ENCODE data around the gene ZNF564. TPM values are rescaled to one million over a fixed set of nuclear protein-coding genes. Genes with fewer than 3 reads are reported as not detected.

ZNF564 gene
- total RNA-seq (2013; cell fraction: nucleolus; rRNA removed), result 28.4 and 29.3 TPM in 2 replicates
- total RNA-seq (2014; rRNA removed) (4.1 and 4.7 TPM in 2 replicates), total RNA-seq (2014; rRNA removed; fragmentation: Illumina TruSeq; extraction: Trizol) (6.1 and 6.8 TPM in 2 replicates), total RNA-seq (2021) (5.4 and 7.4 TPM in 2 replicates), polyA plus RNA-seq (2011; rRNA removed) (5.6 and 9.6 TPM in 2 replicates), polyA plus RNA-seq (2014; fragmentation: Illumina TruSeq; extraction: Trizol) (4.5 and 6.2 TPM in 2 replicates), polyA plus RNA-seq (2014; fragmentation: Nextera tagmentation; extraction: Ambion mirVana) (1 to 10 TPM; 1.5 to 1.8 TPM), polyA plus RNA-seq (2014; rRNA removed) (2.3 and 5.2 TPM in 2 replicates), polyA plus RNA-seq (2016; fragmentation: Nextera tagmentation; extraction: Ambion mirVana) (1 to 10 TPM; 7.6 to 8.9 TPM), polyA minus RNA-seq (2011; rRNA and poly(A)+ RNA removed) (4.8 and 5.4 TPM in 2 replicates), Bru-seq, nascent RNA (percentile 90 among the genes with signal in this experiment), BruChase-seq, experiment 1, labeled RNA remaining after a 6-hour chase (percentile 87 among the genes with signal in this experiment), BruChase-seq, experiment 2, labeled RNA remaining after a 2-hour chase (percentile 72 among the genes with signal in this experiment)
- polyA plus RNA-seq (2011; ENCODE audit: low read depth), result 5.5 TPM
- 2.2 and 2.5 TPM in 2 replicates for polyA plus RNA-seq (2011; cell fraction: cytosol; rRNA removed)
- 5.9 and 6.8 TPM in 2 replicates for polyA plus RNA-seq (2011; cell fraction: nucleus; rRNA removed)
- 3.9 and 4.7 TPM in 2 replicates for polyA plus RNA-seq (2012)
- polyA minus RNA-seq (2011; cell fraction: cytosol; rRNA and poly(A)+ RNA removed), result 4.2 and 5.7 TPM in 2 replicates
- polyA minus RNA-seq (2011; cell fraction: nucleus; rRNA and poly(A)+ RNA removed), result 7.4 and 18.0 TPM in 2 replicates
- long read RNA-seq, experiment 1, partial matches to known transcripts, result 0 of 4 reads
- long read RNA-seq, experiment 1, other reads (novel, unspliced or antisense), result 0 of 4 reads
- long read RNA-seq, experiment 2, transcript ZNF564-201 (4 exons, 2,935 nt), result major isoform, 15 of 20 reads
- long read RNA-seq, experiment 2, partial matches to known transcripts, result 0 of 20 reads
- long read RNA-seq, experiment 2, other reads (novel, unspliced or antisense), result 3 of 20 reads

GRCh38 chr19:12551060-12551832 is at the start of gene ZNF564:
Gene ZNF564, minus strand, starts transcription at chr19:12551482. Its CDS starts 150 bp downstream, at chr19:12551332.
- peaks cover 24% of the 10 kb centered on the region for H3K79me2 ChIP-seq (ENCODE audit: control insufficient read depth, insufficient read depth, low read length)
- FAIRE-seq, result peak; percentile 98
- peaks cover 15% of the 10 kb centered on the region for H3K9me3 ChIP-seq (replicated peaks; ENCODE audit: control insufficient read depth, insufficient read depth, low read length)
- 2% methylated on average over 48 of the region's 49 CpGs for WGBS (ENCODE audit: insufficient coverage, insufficient replicate concordance, low lambda C conversion rate, missing lambda C conversion rate)
- DNase-seq (ENCODE audit: low read depth, low spot score), result peak; percentile 99
- H3K27ac ChIP-seq (ENCODE audit: control insufficient read depth, insufficient read depth), result peak within 1 kb of the TSS; percentile 80
- H3K4me3 ChIP-seq, result peak within 1 kb of the TSS; percentile 88
- peak within 1 kb of the TSS; percentile 53 for H3K4me2 ChIP-seq (ENCODE audit: control insufficient read depth, insufficient read depth)
- intact Hi-C loops (cut with micrococcal nuclease; ENCODE audit: unreplicated experiment) (loop anchor here (2.0 kb wide), 2 partner anchors 110 to 150 kb away; partner anchors contain the start of genes ZNF443 and ZNF799), in situ Hi-C loops (cut with MboI) (no loop called here)
- BruUV-seq (replicated peaks), result TSS peak; percentile 72
- H2AFZ ChIP-seq (ENCODE audit: control insufficient read depth, low read depth, low read length), result peak within 1 kb of the TSS; percentile 71
- H3K27me3 ChIP-seq (replicated peaks in 1 of 2; ENCODE audit: control insufficient read depth in 2 of 2, insufficient read depth in 2 of 2, low read length in 1 of 2), result no peaks in the 10 kb centered on the region
- POLR2A ChIA-PET, result interaction anchor here (0.6 to 1.2 kb wide), 4 partner anchors 13 to 216 kb away, joined by 3 to 9 read pairs (median 3); no protein-coding TSS in a partner anchor
- CTCF ChIA-PET, result interaction anchor here (0.8 to 1.6 kb wide), 5 partner anchors 9 to 628 kb away, joined by 3 to 5 read pairs (median 3); no protein-coding TSS in a partner anchor
- SMC1A ChIA-PET (ENCODE audit: uncharacterized antibody, unreplicated experiment), result interaction anchor here (0.6 to 1.2 kb wide), 3 partner anchors 9 to 380 kb away, joined by 3 to 4 read pairs (median 4); no protein-coding TSS in a partner anchor
- H3K4me1 ChIP-seq (ENCODE audit: control insufficient read depth, insufficient read depth, low read length), result peaks cover 6% of the 10 kb centered on the region; the same call in 1 of the 2 replicates
- peak; percentile 99 for ATAC-seq
- no peaks in the 10 kb centered on the region for H4K20me1 ChIP-seq (ENCODE audit: control insufficient read depth, insufficient read depth)
- peak within 1 kb of the TSS; percentile 78 for H3K9ac ChIP-seq (ENCODE audit: control insufficient read depth, insufficient read depth, low read length)
- peaks cover 0 to 4% of the 10 kb centered on the region in 2 experiments; a peak in 1 of 4 replicates for H3K36me3 ChIP-seq (ENCODE audit: control insufficient read depth in 2 of 2, insufficient read depth in 2 of 2, low read length in 1 of 2)
- RAD21 ChIA-PET (ENCODE audit: unreplicated experiment), result interaction anchor here (1.0 to 1.6 kb wide), 2 partner anchors 63 to 218 kb away, joined by 3 to 6 read pairs; partner anchors contain the start of gene ZNF563
- TF ChIP-seq STAT1 (conservative IDR thresholded peaks at IDR 0.05) (no peak), TARDBP (IDR thresholded peaks at IDR 0.05; ENCODE audit: borderline replicate concordance) (0 out of 2 replicates have a peak, but pooled peaks have one; percentile 70), ATF7 (IDR thresholded peaks at IDR 0.05; ENCODE audit: low read depth) (peak; percentile 22; the same call in 1 of the 2 replicates), PAX8 (IDR thresholded peaks at IDR 0.05) (no peak), ZNF384 (IDR thresholded peaks at IDR 0.05; ENCODE audit: borderline replicate concordance, low read depth, low read length) (no peak), SMC3 (IDR thresholded peaks at IDR 0.05; ENCODE audit: borderline replicate concordance, low read length) (no peak), ZBTB11 (CRISPR knock-in tag; IDR thresholded peaks at IDR 0.05) (peak; percentile 84), GATAD2B (conservative IDR thresholded peaks at IDR 0.05; ENCODE audit: low read depth) (peak; percentile 95), EED (IDR thresholded peaks at IDR 0.05; ENCODE audit: low read depth) (0 out of 2 replicates have a peak, but pooled peaks have one; percentile 12), WRNIP1 (IDR thresholded peaks at IDR 0.05; ENCODE audit: borderline replicate concordance, low read depth, low read length) (no peak), SKIL (IDR thresholded peaks at IDR 0.05; ENCODE audit: low read depth, poor library complexity, severe bottlenecking) (peak; percentile 85), SREBF1 (IDR thresholded peaks at IDR 0.05; ENCODE audit: low read length) (peak; percentile 12; the same call in 1 of the 2 replicates)

Data from GM12878 (cell line).